NOMO-1 (cell line): ENCODE measurements around the gene ZNF747.
"Not testable (repeated sequence)": the region's sequence is repeated elsewhere in the genome, so short reads cannot be mapped to it uniquely, and the experiment has no call there.

Experiments used
- DNase-seq, 2 experiments: peaks; one replicate each; lab custom pipeline; 2025; ENCODE audit not compliant: unreplicated experiment in 2 of 2; lab: John Stamatoyannopoulos, UW

ZNF747 gene

DNA sequence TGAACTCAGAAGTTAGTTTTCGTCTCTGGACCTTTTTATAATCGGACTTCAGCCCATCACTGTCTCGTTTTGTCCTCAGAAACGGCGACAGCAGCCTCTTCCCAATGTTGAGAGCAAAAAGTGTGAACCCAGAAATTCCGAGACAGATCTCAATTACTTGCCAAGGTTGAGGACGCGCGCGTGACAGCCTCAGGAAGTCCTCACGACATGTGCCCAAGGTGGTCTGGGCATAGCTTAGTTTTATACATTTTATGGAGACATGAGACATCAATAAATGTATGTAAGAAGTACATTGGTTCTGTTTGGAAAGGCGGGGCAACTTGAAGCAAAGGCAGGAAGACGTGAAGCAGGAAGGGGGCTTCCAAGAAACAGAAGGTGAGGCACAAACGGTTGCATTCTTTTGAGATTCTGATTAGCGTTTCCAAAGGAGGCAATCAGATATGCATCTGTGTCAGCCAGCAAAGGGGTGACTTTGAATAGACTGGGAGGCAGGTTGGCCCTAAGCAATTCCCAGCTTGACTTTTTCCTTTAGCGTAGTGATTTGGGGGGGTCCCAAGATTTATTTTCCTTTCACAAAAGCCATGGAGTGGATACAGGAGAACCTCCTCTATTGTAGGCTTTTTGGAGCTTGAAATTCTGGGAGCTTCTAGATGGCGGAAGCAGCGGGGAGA lies 583 bp upstream of the ZNF747 start:
- DNase-seq, result no peak

DNA sequence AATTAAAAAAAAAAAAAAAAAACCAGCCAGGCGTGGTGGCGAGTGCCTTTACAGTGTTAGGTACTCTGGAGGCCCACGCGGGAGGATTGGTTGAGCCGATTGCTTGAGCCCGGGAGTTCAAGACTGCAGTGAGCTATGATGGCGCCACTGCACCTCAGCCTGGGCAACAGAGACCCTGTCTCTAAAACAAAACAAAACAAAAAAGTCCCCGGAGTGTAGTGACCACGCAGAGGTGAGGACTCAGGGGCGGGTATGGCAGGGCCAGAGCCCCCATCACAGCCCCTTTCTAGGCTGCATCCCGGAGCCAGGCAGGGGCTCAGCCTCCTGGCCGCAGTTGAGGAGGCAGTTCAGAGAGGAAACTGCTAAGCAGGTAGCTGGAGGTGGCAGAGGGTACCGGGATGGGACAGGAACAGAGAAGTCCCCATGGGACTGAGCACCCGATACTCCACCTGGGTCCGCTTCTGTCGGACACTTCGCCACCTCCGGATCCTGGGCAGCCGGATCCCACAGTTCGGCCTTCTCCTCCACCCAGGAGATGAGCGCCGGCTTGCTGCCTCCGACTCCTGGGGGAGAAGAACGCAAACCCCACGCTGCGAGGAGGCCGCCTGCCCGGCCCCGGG lies 800 bp downstream of the ZNF747 start:
- DNase-seq, result no peak

DNA sequence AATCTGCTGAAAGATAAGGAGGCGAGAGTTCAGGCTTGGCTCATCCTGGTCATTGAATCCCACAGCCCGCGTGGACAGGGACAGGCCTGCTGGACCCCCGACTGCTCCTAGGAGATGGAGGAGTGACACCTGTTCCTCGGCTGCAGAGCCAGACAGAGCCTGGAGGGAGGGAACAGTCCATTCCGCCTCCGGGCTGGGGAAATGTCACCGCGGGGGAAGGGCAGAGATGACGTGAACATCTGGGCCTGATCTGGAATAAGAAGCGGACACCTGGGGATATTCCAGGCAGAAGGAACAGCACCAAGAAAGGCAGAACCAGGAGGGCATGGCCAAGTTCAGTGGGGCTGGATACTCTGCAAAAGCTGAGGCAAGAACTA lies 1.5 kb downstream of the ZNF747 start:
- DNase-seq, result no peak

DNA sequence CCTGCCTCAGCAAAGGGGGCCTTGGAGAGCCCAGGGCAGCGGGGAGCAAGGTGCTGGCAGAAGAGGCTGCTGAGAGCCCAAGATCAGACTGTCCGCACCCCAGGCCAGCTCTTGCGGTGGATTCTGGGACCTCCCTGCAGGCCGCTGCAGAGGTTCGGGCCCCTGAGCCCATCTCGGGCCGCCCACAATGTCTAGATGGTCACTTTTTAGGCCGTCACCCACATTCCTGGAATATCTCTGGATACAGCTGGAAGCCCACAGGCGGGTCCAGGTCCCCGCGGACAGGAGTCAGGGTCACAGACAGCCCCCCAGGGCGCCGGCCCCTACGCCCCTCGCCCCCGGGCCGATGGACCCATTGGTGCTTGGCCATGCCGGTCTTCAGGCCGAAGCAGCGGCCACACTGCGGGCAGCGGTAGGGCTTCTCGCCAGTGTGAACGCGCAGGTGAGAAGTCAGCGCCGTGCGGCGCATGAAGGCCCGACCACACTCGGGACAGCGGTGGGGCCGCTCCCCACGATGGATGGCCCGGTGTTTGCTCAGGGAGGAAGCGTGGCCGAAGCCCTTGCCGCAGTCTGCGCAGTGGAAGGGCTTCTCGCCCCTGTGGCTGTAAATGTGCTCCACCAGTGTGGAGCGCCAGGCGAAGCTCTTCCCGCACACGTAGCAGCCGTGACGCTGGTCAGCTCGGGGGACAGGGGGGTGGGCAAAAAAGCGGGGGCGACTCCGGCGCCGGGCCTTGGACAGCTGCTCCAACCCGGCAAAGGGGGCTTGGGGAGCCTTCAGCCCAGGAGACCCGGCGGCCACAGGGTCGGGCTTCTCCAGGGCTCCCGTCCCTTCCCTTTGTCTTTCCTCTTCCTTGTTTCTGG lies 2.1 kb downstream of the ZNF747 start:
- DNase-seq, result no peak

DNA sequence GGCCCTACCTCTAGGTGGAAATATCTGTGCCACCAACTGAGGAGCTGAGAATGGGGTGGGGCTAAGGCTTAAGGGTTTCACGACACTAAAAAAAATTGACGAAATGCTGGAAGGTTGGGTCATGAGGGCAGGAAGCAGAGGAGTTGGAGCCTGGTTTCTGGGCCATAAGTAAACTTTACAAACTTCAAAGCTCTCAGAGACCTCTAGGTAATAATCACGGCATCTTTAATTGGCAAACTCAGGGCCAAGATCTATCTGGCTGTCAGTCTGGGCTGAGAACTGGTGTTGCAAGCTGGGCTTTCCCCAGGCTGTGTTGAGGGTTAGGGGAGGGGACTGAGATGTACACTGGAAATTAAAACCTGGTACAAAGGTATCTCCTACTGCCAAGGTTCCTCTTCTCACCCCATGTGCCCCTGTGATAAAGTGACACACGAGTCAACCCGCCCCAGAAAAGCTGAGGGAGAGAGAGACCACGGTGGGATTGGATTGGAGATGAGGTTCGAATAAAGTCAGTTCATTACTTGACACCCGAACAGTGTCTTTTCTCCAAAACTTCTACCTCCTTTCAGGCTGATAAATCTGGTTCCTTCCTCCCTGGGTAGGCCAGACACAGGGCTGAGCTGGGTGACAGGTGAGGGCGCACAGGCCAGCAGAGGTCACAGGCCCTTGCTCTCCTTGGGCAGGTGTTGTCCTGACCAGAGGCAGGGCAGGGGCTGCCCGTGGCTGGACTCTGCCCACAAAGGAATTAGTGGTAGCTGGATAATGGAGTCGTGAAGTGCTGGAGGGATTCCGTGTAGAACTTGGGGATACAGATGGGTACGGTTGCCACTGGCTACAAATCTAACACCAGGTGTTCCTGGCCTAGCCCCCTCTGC lies 4.3 kb downstream of the ZNF747 start:
- DNase-seq, result no peak

DNA sequence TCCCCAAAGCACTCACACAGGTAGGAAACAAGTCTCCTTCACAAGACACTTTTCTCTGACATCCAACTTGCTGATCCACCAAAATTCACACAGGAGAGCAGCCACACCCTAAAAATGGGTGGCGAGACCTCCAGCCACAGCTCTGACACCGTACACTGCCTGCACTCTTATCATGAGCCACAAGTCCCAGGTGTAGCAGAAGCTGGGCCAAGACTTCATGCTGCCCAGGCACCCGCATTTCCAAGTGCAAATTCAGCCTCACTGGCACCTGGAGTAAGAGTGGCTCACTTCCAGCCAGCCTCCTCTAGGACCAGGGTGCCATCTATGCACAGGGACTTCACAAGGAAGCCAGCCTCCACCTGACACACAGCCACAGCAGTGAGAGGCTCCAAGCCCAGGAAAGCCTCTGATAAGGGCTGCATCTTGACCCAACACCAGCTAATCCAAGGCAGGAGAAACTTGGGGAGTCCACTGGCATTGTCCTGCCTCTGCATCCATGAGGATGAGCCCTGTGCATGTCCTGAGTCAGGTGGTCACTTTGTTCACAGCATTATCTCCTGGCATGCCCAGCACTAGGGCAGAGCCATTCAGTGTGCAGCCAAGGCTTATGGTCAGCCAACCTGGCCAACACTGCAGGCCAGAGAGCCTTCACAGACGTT lies 5.7 kb downstream of the ZNF747 start:
- DNase-seq, result no peak

DNA sequence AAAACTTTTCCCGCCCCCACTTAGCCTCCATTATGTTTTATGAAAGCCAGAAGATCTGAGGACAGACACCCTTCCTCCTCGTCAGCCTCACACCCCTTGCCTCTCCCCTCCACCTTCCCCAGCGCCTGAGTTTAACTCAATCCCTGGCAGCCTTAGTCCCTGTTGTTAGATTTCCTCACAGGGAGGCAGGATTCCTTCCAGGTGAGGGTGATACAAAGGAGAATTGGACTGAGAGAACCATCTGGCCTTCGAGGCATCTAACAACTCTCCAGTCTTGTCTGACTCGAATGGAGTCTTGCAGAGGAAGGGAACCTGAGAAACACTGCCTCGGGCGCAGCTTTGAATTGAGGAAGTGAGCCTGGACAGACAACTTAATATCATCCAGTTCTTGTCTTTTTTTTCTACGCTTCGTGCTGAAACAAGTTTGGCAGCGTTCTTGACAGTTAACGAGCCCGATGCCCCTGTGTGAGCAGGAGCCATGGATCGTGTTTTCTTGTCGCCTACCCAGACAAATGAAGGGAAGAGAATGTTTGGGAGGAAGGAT lies 7.0 kb downstream of the ZNF747 start:
- DNase-seq, result peak; percentile 76 to 91

DNA sequence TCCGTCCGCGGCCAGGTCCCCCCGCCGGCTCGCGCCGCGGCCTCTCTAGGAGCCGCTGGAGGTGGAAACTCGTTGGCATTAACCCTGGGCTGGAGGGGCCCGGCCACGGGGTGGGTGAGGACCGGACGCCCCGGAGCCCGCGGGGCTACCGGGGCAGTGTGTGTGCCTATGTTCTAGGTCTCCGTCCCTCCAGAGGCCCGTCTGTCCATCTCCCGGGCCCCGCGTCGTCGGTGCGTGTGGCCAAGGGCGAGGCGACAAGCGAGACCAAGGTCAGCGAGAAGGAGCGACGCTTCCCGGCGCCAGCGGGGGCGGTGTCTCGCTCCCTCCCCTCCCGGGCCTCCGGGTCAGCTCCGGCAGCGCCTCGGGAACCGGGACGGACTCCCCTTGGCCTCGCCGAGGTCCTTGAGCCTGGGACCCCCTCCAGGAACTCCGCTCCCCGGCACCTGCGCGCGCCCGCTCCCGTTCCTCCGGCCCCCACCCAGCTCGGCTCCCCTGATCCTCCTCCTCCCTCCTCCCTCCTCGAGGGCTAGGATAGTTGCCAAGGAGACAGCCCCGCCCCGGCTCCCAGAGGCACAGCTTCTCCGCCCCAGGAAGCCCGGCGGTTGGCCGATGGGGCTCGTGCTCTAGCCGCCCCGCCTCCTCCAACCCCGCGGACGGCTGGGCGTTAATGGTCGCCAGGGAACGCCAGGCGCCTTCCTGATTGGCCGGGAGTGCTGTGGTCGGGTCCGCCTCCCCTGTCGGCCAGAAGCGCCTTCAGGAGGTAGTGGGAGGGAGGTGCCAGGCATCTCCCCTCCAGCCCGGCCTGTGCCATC lies 7.6 kb downstream of the ZNF747 start:
- DNase-seq, result peak; percentile 98 to 99

DNA sequence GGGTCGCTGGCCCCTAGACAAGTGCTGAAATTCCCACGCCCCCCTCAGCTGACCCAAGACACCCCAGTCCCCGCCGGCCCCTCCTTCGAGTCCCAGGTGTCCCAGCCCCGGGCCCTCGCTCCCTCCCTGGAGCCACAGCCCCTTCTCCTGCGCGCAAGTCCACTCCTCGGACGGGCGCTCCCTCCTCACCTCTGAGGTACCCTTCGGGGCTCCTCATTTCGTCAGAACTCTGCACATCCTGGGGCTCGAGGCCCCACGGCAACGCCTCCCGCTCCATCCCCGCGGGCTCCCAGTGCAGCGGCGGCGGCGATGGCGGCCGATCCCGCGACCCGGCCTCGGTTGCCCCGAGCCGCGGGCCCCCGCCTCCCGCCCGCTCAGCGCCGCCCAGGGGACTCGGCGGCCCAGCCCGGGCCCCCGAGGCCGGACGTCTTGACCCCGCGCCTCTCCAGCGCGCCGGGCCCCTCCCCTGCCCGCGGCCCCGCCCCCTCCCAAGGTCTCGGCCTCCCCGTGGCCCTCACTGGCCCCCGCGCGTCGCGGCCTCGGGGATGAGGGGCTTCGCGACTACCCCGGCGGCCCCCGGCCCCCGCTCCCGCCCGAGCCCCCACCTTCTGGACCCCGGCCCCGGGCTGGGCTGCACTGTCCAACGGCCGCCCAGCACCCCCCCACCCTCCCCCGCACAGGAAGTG lies 8.4 kb downstream of the ZNF747 start, which contains the start of gene ZNF768:
ZNF768 (minus strand) TSS at position 430 of the 686 bp plus-strand sequence; CDS start at position 277, 153 bp downstream.
- peak; percentile 47 to 48 for DNase-seq

DNA sequence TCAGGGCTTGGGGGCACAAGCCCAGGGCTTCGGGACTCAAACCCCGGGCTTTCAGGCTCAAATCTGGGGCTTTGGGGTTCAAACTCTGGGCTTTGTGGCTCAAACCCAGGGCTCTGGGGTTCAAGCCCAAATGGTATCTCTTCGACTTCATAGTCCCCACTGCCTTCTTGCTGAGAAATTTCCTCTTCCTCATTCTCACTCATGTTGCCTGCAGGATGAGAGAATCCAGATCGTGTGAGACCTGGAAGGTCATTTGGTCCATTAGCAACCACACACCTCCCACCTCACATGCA lies 8.9 kb downstream of the ZNF747 start:
- peak in 1 of 2 experiments; percentile 49 for DNase-seq

DNA sequence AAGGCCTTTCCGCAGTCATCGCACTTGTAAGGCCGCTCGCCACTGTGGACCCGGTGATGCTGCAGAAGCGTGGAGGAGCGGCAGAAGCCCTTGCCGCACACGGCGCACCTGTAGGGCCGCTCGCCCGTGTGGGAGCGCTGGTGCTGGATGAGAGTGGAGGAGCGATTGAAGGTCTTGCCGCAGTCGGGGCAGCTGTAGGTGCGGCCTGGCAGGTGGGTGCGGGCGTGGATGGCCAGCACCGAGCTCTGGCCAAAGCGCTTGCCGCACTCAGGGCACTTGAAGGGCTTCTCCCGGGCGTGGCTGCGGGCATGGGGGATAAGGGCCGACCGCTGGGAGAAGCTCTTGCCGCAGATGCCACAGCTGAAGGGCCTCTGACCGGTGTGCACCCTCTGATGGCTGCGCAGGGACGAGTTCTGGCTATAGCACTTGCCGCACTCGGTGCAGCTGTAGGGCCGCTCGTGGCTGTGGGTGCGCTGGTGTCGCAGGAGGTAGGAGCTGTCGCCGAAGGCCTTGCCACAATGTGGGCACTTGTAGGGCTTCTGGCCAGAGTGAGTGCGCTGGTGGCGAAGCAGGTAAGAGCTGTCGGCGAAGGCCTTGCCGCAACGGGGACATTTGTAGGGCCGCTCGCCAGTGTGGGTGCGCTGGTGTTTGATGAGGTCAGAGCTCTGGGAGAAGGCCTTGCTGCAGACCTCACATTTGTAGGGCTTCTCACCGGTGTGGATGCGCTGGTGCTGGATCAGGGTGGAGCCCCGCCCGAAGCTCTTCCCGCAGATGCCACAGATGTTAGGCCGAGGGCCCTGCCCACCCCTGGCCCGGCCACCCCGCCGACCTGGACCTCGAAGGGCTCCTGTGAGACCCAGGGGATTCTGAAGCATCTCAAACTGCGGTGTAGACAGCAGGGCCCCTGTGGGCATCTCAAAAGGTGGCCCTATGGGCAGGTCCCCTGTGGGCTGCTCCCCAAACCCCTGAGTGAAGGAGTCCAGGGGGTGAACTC lies 9.8 kb downstream of the ZNF747 start:
- no peak for DNase-seq

DNA sequence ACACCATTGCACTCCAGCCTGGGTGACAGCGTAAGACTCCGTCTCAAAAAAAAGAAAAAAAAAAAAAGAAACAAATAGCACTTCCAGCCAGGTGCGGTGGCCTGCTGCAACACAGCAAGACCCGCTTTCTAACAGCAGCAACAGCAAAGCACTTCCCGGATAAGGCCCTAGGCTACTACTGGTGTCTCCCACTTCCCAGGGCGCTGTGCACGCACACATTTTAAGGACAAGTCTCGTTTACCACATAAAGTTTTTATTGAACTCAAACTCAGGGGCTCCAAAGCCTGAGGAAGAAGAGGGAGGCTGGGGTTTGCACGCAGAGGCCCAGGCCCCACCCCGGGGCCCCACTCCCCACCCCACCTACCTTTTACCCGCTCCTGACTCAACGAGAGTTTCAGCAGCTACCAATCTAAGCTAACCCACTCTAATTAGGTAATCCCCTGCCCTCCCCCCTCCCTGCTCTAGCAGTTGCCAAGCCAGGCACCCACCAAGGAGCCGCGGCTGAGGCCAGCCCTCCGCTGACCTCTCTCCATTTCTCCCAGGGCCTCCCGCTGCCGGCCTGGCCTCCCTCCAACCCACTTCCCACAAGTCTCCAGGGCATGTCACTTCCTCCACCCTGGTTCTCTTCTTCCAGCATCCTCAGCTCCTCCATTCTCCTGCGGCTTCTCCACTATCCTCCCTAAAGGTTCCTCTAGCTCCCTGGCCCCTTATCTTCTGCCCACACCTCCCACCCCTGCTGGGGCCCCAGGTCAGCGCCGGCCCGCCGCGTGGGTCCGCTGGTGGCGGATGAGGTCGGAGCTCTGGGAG lies 10.7 kb downstream of the ZNF747 start:
- no peak for DNase-seq

DNA sequence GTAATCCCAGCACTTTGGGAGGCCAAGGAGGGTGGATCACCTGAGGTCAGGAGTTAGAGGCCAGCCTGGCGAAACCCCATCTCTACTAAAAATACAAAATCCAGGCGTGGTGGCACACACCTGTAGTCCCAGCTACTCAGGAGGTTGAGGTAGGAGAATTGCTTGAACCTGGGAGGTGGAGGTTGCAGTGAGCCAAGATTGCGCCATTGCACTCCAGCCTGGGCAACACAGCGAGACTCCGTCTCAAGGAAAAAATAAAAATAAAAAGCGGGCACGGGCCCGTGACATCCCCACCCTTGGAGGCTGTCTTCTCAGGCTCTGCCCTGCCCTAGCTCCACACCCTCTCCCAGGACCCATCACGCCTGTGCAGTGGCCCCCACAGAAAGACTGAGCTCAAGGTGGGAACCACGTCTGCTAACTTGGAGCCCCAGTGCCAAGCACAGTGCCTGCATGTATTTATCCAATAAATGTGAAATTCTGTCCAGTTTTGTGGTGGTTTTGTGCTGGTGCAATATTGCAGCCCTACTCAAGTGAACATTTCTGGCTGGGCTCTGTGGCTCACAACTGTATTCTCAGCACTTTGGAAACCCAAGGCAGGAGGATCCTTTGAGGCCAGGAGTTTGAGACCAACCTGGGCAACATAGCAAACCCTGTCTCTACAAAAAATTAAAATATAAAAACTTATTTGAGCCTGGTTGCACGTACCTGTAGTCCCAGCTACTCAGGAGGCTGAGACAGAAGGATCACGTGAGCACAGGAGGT lies 11.8 kb downstream of the ZNF747 start:
- DNase-seq, result not testable (repeated sequence)

DNA sequence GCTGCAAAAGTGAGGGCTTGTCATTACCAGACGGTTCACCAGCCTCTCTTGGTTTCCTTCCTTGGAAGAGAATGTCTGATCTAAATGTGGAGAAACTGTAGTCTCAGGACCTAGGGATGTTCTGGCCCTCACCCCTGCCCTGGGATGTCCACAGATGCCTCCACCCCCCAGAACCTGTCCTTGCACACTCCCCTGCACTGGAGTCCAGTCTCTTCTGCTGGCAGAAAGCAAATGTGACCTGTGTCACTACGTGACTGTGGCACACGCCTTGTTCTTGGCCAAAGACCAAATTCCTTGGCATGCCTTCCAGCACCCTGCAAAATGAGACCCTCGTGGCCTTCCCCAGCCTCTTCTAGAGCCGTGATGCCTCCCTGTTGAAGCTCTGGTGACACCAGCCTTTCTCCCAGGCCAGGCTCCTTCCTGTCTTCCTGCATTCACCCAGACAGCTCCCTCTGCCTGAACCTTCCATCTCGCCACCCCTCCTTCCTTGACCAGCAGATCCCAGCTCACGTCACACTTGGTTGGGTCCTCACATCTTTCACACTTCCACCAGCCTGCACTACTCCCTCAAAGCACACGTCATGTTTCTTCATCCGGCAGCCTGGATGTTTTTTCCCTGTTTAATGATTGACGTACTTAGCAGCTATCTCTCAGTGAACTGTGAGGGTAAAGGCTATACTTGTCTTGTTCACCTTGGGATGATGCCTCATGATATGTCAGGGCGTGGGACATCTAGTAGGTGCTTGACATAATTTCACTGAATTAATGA lies 12.6 kb downstream of the ZNF747 start:
- DNase-seq, result no peak

DNA sequence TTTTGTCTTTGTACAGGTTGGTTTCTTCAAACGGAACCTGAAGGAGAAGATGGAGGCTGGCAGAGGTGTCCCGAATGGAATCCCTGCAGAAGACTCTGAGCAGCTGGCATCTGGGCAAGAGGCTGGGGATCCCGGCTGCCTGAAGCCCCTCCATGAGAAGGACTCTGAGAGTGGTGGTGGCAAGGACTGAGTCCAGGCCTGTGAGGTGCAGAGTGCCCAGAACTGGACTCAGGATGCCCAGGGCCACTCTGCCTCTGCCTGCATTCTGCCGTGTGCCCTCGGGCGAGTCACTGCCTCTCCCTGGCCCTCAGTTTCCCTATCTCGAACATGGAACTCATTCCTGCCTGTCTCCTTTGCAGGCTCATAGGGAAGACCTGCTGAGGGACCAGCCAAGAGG lies 13.2 kb downstream of the ZNF747 start:
- no peak for DNase-seq
